IMR-90 (cell line): Measurements from ENCODE around the gene CNTN5. TPM values are rescaled to one million over a fixed set of nuclear protein-coding genes. Genes with fewer than 3 reads are reported as not detected.

Source experiments
- ATAC-seq: fragments of 200-7000 bp; cut with Tn5 transposase; 2 replicates; pipeline ENCODE4 v1.9.1; 2020; ENCODE audit warnings: low read depth, mild to moderate bottlenecking, moderate library complexity
- BruUV-seq: library from RNA; stranded (reverse); fragments of 400-500 nt; replicated peaks from 2 replicates; lab custom pipeline; 2021; lab: Mats Ljungman, UMichigan
- CTCF ChIA-PET: fragments of 300-600 bp; formaldehyde crosslinking; extraction: SDS; loops from one replicate; lab custom pipeline; 2021; ENCODE audit warnings: antibody characterized with exemption; lab: Yijun Ruan, JAX
- POLR2A ChIA-PET: fragments of 300-600 bp; sonication (Branson Sonifier 250); formaldehyde crosslinking; loops from one replicate; lab custom pipeline; 2022; ENCODE audit warnings: antibody characterized with exemption; ENCODE audit not compliant: unreplicated experiment; lab: Charles Lee
- DNase-seq: peaks from one replicate; pipeline ENCODE4 v3.0.0; 2013
- H2AFZ ChIP-seq: replicated peaks from 2 replicates; pipeline ENCODE3; 2013; ENCODE audit warnings: low read length, mild to moderate bottlenecking; ENCODE audit not compliant: poor library complexity
- H2AK5ac ChIP-seq: 2 replicates; pipeline ENCODE4 v1.6.1; 2013; ENCODE audit warnings: low read depth, low read length, inconsistent platforms
- H2AK9ac ChIP-seq: replicated peaks from 2 replicates; pipeline ENCODE3; 2013; ENCODE audit warnings: mild to moderate bottlenecking, low read depth, low read length, moderate library complexity; ENCODE audit not compliant: poor library complexity
- H2BK120ac ChIP-seq: 2 replicates; pipeline ENCODE4 v1.6.1; 2013; ENCODE audit warnings: low read depth, low read length, inconsistent platforms
- H2BK15ac ChIP-seq: 3 replicates; pipeline ENCODE4 v1.6.1; 2013; ENCODE audit warnings: low read depth, low read length, inconsistent platforms
- H2BK20ac ChIP-seq: 2 replicates; pipeline ENCODE4 v1.6.1; 2013; ENCODE audit warnings: low read depth, mild to moderate bottlenecking, inconsistent platforms, low read length, moderate library complexity
- H2BK5ac ChIP-seq: 2 replicates; pipeline ENCODE4 v1.6.1; 2013; ENCODE audit warnings: mild to moderate bottlenecking, low read depth, low read length, inconsistent platforms; ENCODE audit not compliant: poor library complexity, severe bottlenecking
- H3K14ac ChIP-seq: replicated peaks from 2 replicates; pipeline ENCODE4 v1.6.1; 2013; ENCODE audit warnings: low read depth, low read length, inconsistent platforms
- H3K18ac ChIP-seq: 2 replicates; pipeline ENCODE4 v1.6.1; 2013; ENCODE audit warnings: low read depth, low read length, control low read depth
- H3K23ac ChIP-seq: 2 replicates; pipeline ENCODE4 v1.6.1; 2013; ENCODE audit warnings: low read depth, low read length, inconsistent platforms
- H3K27ac ChIP-seq: 2 replicates; pipeline ENCODE4 v1.5.1; 2013; ENCODE audit warnings: mild to moderate bottlenecking, control low read depth, low read length; ENCODE audit not compliant: insufficient read depth
- H3K27me3 ChIP-seq: 2 replicates; pipeline ENCODE4 v1.6.1; 2013; ENCODE audit warnings: low read length; ENCODE audit not compliant: control insufficient read depth, insufficient read depth
- H3K36me3 ChIP-seq: 2 replicates; pipeline ENCODE4 v1.6.1; 2013; ENCODE audit warnings: low read length, mixed read lengths; ENCODE audit not compliant: control insufficient read depth, insufficient read depth
- H3K4ac ChIP-seq: 2 replicates; pipeline ENCODE4 v1.6.1; 2013; ENCODE audit warnings: low read depth, low read length, inconsistent platforms
- H3K4me1 ChIP-seq: 2 replicates; pipeline ENCODE4 v1.6.1; 2013; ENCODE audit warnings: low read length, mixed read lengths; ENCODE audit not compliant: control insufficient read depth, insufficient read depth
- H3K4me2 ChIP-seq: 2 replicates; pipeline ENCODE4 v1.6.1; 2013; ENCODE audit warnings: low read depth, mild to moderate bottlenecking, control low read depth, low read length, moderate library complexity
- H3K4me3 ChIP-seq: 2 replicates; pipeline ENCODE4 v1.5.1; 2013; ENCODE audit warnings: low read depth, mild to moderate bottlenecking, control low read depth, low read length, moderate library complexity; ENCODE audit not compliant: insufficient read depth
- H3K56ac ChIP-seq: 2 replicates; pipeline ENCODE4 v1.6.1; 2013; ENCODE audit warnings: low read length, inconsistent platforms; ENCODE audit not compliant: insufficient read depth; ENCODE audit errors: extremely low read depth
- H3K79me1 ChIP-seq, 2 experiments: 2 replicates each; pipeline ENCODE4 v1.6.1; 2013; ENCODE audit warnings: low read length in 2 of 2, inconsistent platforms in 1 of 2, low read depth in 1 of 2
- H3K9ac ChIP-seq: 2 replicates; pipeline ENCODE4 v1.6.1; 2013; ENCODE audit warnings: low read depth, low read length, control low read depth
- H3K9me1 ChIP-seq: 2 replicates; pipeline ENCODE4 v1.6.1; 2013; ENCODE audit warnings: low read length, inconsistent platforms; ENCODE audit not compliant: insufficient read depth
- H3K9me3 ChIP-seq: 2 replicates; pipeline ENCODE4 v1.6.1; 2013; ENCODE audit warnings: low read length; ENCODE audit not compliant: control insufficient read depth, insufficient read depth
- H4K20me1 ChIP-seq: 2 replicates; pipeline ENCODE4 v1.6.1; 2013; ENCODE audit warnings: low read length, inconsistent platforms; ENCODE audit not compliant: insufficient read depth
- H4K5ac ChIP-seq: 2 replicates; pipeline ENCODE4 v1.6.1; 2013; ENCODE audit warnings: mild to moderate bottlenecking, low read depth, low read length, control low read depth
- H4K8ac ChIP-seq, 2 experiments: 2 replicates each; pipeline ENCODE4 v1.6.1; 2013; ENCODE audit warnings: low read depth in 2 of 2, low read length in 2 of 2, control low read depth in 1 of 2, inconsistent platforms in 1 of 2
- H4K91ac ChIP-seq: 2 replicates; pipeline ENCODE4 v1.6.1; 2013; ENCODE audit warnings: low read depth, low read length, inconsistent platforms; ENCODE audit not compliant: insufficient read depth
- CHD1 ChIP-seq: IDR thresholded peaks from 2 replicates; pipeline ENCODE4 v1.6.1; 2012; ENCODE audit warnings: low read depth, low read length, improper control_type of control experiment
- FOS ChIP-seq: fragments of 150-350 bp; IDR thresholded peaks from 2 replicates; pipeline ENCODE4 v1.6.1; 2016; ENCODE audit warnings: low read depth, low read length
- MAFK ChIP-seq: IDR thresholded peaks from 2 replicates; pipeline ENCODE4 v1.6.1; 2012; ENCODE audit warnings: low read depth, low read length, improper control_type of control experiment
- RAD21 ChIP-seq: IDR thresholded peaks from 2 replicates; pipeline ENCODE4 v1.6.1; 2012; ENCODE audit warnings: low read length, improper control_type of control experiment
- RCOR1 ChIP-seq: IDR thresholded peaks from 2 replicates; pipeline ENCODE4 v1.6.1; 2012; ENCODE audit warnings: mild to moderate bottlenecking, low read length, improper control_type of control experiment; ENCODE audit not compliant: insufficient replicate concordance
- WGBS, 2 experiments: methylation state at CpG; one replicate each; pipeline versions ENCODE4 v1.1.5 to v1.1.7; 2013; ENCODE audit warnings: missing lambda C conversion rate in 2 of 2; ENCODE audit not compliant: insufficient read length in 1 of 2; ENCODE audit errors: extremely low coverage in 2 of 2; 5-methylcytosine and 5-hydroxymethylcytosine counted together
- dilution Hi-C: fragments of 300-500 bp; cut with HindIII; formaldehyde crosslinking; loops from one replicate; pipeline ENCODE4 v1.14.3; 2018; ENCODE audit warnings: low sequenced_read_pairs; ENCODE audit not compliant: unreplicated experiment
- in situ Hi-C: fragments of 300-500 bp; cut with MboI; formaldehyde crosslinking; loops from 3 replicates; pipeline ENCODE4 v1.14.3; 2019; ENCODE audit warnings: low sequenced_read_pairs, inconsistent platforms, mixed read lengths
- intact Hi-C: fragments of 100-400 bp; cut with micrococcal nuclease; formaldehyde crosslinking; loops from 2 replicates; pipeline ENCODE4 v1.10.0; 2022
- polyA plus RNA-seq, 3 experiments: library from polyadenylated mRNA; depleted of rRNA; stranded (reverse); fragments of >200 nt; gene quantifications; 2 replicates each; pipeline ENCODE4 v1.2.3, GENCODE V29; 2012; ENCODE audit warnings: low replicate concordance in 1 of 3
- total RNA-seq: library from RNA; depleted of rRNA; stranded (reverse); fragments of >200 nt; gene quantifications from 2 replicates; pipeline ENCODE4 v1.2.3, GENCODE V29; 2012
- TF ChIP-seq, protein P1 (sequence below): fragments of 150-350 bp; IDR thresholded peaks from 2 replicates; pipeline ENCODE4 v1.6.1; 2017; ENCODE audit warnings: mild to moderate bottlenecking, antibody characterized with exemption, low read length, low read depth

CNTN5 gene
- total and polyA plus RNA-seq, 2 of the 4 experiments (the other 2 are of a cell fraction): not detected

DNA sequence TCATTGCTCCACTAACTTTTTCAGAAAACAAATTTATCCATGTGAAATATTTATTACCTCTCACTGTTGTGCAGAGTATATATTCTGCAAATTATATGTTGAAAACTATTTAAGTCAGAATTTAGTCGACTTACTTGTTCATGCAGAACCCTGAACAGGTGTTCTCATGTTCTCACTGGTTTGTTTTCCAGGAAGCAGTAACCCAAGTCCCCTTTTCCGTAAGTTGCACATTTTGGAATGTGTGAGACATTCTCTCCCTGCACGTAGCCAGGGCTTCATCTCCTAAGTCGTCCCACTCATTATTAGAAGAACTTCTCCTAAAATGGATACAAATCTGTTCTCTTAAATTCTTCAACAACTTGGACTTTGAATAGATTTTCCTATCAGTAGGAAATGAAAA is 524.9 kb downstream of the CNTN5 start:
- DNase-seq: no peak
- POLR2A ChIA-PET: no interaction called here
- intact Hi-C loops: no loop called here

More for the DNA sequence above, 524.9 kb downstream of the CNTN5 start:
- Histone ChIP-seq H3K27me3 (no peaks in the 10 kb centered on the region), H3K4me3 (no peak overlapping the region), H3K23ac (no peak overlapping the region), H2BK20ac (no peak overlapping the region), H3K18ac (no peak overlapping the region), H3K9me3 (no peaks in the 10 kb centered on the region), H2BK120ac (no peak overlapping the region), H4K91ac (no peak overlapping the region), H3K4ac (no peak overlapping the region), H3K14ac (no peak overlapping the region), H4K20me1 (no peaks in the 10 kb centered on the region), H2AK9ac (no peak overlapping the region), H2AK5ac (no peak overlapping the region), H3K36me3 (no peaks in the 10 kb centered on the region), H4K5ac (no peak overlapping the region), H4K8ac (no peak overlapping the region), H3K27ac (no peak overlapping the region), H2BK15ac (no peak overlapping the region), H3K4me2 (no peak overlapping the region), H3K4me1 (no peaks in the 10 kb centered on the region), H3K56ac (no peak overlapping the region), H3K79me1 (no peaks in the 10 kb centered on the region), H2AFZ (no peak overlapping the region), H3K9me1 (no peaks in the 10 kb centered on the region), H2BK5ac (no peak overlapping the region), H3K9ac (no peak overlapping the region)
- CTCF ChIA-PET: no interaction called here
- TF ChIP-seq CHD1 (no peak), FOS (no peak), RCOR1 (no peak), MAFK (no peak), RAD21 (no peak)
- TF ChIP-seq, protein P1, sequence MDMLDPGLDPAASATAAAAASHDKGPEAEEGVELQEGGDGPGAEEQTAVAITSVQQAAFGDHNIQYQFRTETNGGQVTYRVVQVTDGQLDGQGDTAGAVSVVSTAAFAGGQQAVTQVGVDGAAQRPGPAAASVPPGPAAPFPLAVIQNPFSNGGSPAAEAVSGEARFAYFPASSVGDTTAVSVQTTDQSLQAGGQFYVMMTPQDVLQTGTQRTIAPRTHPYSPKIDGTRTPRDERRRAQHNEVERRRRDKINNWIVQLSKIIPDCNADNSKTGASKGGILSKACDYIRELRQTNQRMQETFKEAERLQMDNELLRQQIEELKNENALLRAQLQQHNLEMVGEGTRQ: no peak
- BruUV-seq: no TSS peak
- in situ Hi-C loops: no loop called here
- WGBS, 2 experiments: 83% methylated on average over 1 of the region's 4 CpGs; no CpG with 5 or more reads in 1 of the 2 experiments
- dilution Hi-C loops: no loop called here
- ATAC-seq: no peak
